ENCODE measurements around the gene AGRN. TPM values are rescaled to one million over a fixed set of nuclear protein-coding genes. Genes with fewer than 3 reads are reported as not detected.

The AGRN gene
- total RNA-seq, 4 donors from 2014 or later = 8.2 to 86.9 (median 26.2) TPM

DNA sequence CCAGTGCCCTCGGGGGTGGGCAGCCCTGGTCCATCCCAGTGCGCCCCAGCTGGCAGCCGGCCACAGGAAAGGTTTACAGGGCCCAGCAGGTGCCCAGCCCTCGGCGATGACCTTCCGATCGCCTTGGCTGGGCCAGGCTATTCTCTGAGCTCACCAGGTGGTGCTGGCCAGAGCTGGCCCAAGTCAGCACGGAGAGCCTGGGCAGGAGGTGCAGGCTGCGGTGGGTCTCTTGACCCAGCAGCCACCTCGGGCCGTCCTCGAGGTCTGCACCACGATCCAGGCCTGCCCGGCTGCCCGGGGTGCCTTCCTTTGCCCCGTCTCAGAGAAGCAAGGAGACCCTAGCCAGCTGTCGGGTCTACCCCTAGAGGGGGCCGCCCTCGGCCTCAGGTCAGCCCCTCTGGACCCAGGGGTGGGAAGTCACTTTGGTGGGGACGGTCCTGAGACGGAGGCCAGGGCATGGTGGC is 38.4 kb upstream of the AGRN start:
- Histone ChIP-seq H3K9me3 (no peaks in the 10 kb centered on the region), H3K27ac (no peak overlapping the region), H3K36me3 (no peaks in the 10 kb centered on the region), H3K4me1 (no peaks in the 10 kb centered on the region), H3K4me3 (no peak overlapping the region), H3K27me3 (no peaks in the 10 kb centered on the region)
- intact Hi-C loops (cut with DNase I; ENCODE audit: low total_unique reads) = loop anchor here (10.0 kb wide), 1 partner anchor 83 kb away; no protein-coding TSS in a partner anchor
- TF ChIP-seq POLR2A (IDR thresholded peaks at IDR 0.05) = no peak
- TF ChIP-seq, protein P1, sequence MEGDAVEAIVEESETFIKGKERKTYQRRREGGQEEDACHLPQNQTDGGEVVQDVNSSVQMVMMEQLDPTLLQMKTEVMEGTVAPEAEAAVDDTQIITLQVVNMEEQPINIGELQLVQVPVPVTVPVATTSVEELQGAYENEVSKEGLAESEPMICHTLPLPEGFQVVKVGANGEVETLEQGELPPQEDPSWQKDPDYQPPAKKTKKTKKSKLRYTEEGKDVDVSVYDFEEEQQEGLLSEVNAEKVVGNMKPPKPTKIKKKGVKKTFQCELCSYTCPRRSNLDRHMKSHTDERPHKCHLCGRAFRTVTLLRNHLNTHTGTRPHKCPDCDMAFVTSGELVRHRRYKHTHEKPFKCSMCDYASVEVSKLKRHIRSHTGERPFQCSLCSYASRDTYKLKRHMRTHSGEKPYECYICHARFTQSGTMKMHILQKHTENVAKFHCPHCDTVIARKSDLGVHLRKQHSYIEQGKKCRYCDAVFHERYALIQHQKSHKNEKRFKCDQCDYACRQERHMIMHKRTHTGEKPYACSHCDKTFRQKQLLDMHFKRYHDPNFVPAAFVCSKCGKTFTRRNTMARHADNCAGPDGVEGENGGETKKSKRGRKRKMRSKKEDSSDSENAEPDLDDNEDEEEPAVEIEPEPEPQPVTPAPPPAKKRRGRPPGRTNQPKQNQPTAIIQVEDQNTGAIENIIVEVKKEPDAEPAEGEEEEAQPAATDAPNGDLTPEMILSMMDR (IDR thresholded peaks at IDR 0.05) = no peak
- DNase-seq = no peak

DNA sequence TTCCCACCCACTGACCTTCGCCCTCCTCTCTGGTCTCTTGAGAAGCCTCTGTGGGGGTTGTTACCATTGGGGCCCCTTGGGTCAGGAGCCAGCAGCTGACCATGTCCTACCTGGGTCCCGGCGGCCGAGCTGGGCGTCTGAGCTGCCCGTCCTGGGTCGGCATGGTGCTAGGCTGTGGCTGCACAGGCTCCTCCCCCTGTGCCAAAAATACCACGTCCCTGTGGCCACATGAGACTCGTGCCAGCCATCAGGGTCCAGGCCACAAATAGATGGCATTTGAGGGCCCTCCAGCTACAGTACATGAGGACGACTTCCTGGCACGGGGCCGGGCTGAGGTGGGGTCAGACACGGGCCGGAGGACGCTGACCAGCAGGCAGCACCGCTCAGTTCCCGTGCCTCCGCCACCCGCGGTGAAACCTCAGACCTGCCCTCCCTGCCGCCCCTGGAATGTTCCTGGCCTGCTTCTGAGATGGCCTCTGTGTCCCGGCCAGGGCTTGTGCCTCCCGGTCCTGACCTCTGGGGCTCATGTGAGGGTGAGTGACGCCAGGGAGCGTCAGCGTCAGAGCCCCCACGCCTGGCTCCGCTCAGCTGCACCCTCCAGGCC is 37.9 kb upstream of the AGRN start, which contains the start of gene PERM1:
Gene PERM1, minus strand, starts transcription at position 139 of the 604 bp plus-strand sequence. CDS start 1,064 bp downstream, outside the sequence.
- TF ChIP-seq POLR2A (IDR thresholded peaks at IDR 0.05) = no peak
- TF ChIP-seq, protein P1 (IDR thresholded peaks at IDR 0.05) = no peak
- Histone ChIP-seq H3K4me1 (no peaks in the 10 kb centered on the region), H3K27ac (no peak within 1 kb of the TSS), H3K4me3 (no peak within 1 kb of the TSS), H3K27me3 (no peaks in the 10 kb centered on the region), H3K36me3 (no peaks in the 10 kb centered on the region), H3K9me3 (no peaks in the 10 kb centered on the region)
- intact Hi-C loops (cut with DNase I; ENCODE audit: low total_unique reads) = loop anchor here (10.0 kb wide), 1 partner anchor 83 kb away; no protein-coding TSS in a partner anchor
- no peak for DNase-seq

DNA sequence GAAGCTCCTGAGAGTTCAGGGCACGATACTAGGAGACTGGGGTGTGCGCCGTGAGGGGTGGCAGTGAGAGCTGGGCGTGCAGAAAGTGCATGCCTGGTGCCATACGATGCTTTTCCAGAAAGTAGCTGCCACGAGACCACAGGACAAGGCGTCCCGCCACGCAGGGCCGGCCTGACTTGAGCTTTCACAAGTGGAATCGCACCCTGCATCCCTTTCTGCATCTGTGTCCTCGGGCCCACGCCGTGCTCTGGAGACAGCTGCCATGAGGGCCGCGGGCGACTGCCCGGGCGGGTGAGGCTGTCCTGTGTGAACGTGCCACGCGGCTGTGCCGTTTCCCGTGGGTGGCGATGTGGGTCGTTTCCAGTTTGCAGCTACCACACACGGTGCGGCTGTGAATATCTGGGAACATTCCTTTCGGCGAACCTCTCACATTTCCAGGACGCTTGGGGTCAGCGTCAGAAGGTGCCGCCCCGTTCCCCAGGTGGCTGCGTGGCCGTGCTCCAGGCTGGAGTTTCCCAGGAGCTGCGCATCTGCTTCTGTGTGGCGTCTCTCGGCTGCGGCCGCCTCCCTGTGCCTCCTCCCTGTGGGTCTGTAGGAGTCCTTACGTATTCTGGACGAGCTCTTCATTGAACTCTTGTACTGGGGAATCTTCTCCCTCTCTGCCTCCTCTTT is 37.0 kb upstream of the AGRN start:
- no peaks in the 10 kb centered on the region for H3K4me1 ChIP-seq
- no peak overlapping the region for H3K4me3 ChIP-seq
- DNase-seq = no peak
- intact Hi-C loops (cut with DNase I; ENCODE audit: low total_unique reads) = loop anchor here (10.0 kb wide), 1 partner anchor 82 kb away; no protein-coding TSS in a partner anchor
- H3K27ac ChIP-seq = no peak overlapping the region
- no peaks in the 10 kb centered on the region for H3K36me3 ChIP-seq
- H3K9me3 ChIP-seq = no peaks in the 10 kb centered on the region
- no peaks in the 10 kb centered on the region for H3K27me3 ChIP-seq
- TF ChIP-seq, protein P1 (IDR thresholded peaks at IDR 0.05) = no peak
- TF ChIP-seq POLR2A (IDR thresholded peaks at IDR 0.05) = no peak

DNA sequence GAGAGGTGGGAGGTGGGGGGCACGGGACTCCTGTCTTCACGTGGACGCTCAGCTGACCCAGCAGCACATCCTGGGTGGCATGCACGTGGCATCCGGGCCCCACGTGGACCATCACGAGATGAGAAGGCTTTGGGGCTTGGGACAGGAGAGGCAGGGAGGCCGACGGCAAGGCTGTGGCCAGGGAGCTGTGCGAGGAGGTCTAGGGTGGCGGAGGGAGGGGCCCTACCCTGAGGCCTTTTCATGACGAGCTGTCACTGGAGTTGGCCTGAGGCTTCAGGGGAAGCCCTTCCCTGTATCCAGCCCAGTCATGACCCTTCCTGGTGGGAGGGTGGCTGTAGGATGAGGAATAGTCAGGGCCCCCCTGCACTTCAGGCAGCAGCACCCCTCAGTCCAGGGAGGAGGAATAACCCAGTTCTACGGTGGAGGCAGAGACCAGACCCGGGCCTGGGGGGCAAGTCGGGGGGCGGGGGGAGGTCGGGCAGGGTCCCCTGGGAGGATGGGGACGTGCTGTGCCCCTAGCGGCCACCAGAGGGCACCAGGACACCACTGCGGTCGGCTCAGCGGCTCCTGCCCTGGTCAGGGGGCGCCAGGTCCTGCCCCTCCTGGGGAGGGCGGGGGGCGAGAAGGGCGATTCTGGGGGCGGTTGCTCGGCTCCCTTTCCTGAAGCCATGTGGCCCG is 36.0 kb upstream of the AGRN start:
- H3K4me1 ChIP-seq = no peaks in the 10 kb centered on the region
- no peaks in the 10 kb centered on the region for H3K9me3 ChIP-seq
- no peak for TF ChIP-seq POLR2A (IDR thresholded peaks at IDR 0.05)
- TF ChIP-seq, protein P1 (IDR thresholded peaks at IDR 0.05) = peak; percentile 65 to 97 (median 82)
- no peaks in the 10 kb centered on the region for H3K36me3 ChIP-seq
- peak; percentile 31 to 58 for DNase-seq
- H3K4me3 ChIP-seq = no peak overlapping the region
- no peak overlapping the region for H3K27ac ChIP-seq
- intact Hi-C loops (cut with DNase I; ENCODE audit: low total_unique reads) = loop anchor here (10.0 kb wide), 1 partner anchor 81 kb away; no protein-coding TSS in a partner anchor
- H3K27me3 ChIP-seq = no peaks in the 10 kb centered on the region
